Peyer's patch (tissue), 4 donors: ENCODE data around the gene MRPL41.

Source experiments
- POLR2A ChIP-seq, 2 donors: fragments of 450-650 bp; IDR thresholded peaks; one replicate each; pipeline ENCODE4 v1.5.1; 2017; ENCODE audit warnings: antibody characterized with exemption in 2 of 2, mild to moderate bottlenecking in 2 of 2, moderate library complexity in 2 of 2
- TF ChIP-seq, protein P1 (sequence below), 6 experiments: fragments of 450-650 bp in 4 of 6; fragments of 200-600 bp in 2 of 6; sonication (generic) in 1 of 6; IDR thresholded peaks; one replicate each; pipeline ENCODE4 v1.5.1; 2017 to 2019; ENCODE audit warnings: antibody characterized with exemption in 6 of 6, mild to moderate bottlenecking in 3 of 6, moderate library complexity in 1 of 6

DNA sequence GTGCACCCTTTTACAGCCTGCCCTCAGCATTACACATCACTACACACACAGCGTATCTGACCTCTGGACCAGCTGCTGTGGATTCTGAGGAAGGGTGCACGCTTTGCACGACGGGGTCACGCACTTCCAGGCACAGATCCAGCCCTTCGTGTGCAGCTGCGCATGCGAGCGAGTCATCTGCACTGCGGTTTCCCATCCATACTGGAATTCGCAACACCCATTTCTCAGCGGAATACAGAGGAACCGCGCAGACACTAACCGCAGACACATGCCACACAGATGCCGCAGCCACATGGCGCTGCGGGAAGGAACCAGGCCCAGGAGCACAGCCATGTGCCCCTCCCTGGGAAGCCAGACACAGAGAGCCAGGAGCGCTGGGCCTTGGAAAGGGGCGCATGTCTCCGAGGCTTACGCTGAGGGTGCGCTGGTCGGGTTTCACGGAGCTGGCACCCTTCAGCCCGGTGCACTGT is 44.9 kb upstream of the MRPL41 start:
- TF ChIP-seq, protein P1, sequence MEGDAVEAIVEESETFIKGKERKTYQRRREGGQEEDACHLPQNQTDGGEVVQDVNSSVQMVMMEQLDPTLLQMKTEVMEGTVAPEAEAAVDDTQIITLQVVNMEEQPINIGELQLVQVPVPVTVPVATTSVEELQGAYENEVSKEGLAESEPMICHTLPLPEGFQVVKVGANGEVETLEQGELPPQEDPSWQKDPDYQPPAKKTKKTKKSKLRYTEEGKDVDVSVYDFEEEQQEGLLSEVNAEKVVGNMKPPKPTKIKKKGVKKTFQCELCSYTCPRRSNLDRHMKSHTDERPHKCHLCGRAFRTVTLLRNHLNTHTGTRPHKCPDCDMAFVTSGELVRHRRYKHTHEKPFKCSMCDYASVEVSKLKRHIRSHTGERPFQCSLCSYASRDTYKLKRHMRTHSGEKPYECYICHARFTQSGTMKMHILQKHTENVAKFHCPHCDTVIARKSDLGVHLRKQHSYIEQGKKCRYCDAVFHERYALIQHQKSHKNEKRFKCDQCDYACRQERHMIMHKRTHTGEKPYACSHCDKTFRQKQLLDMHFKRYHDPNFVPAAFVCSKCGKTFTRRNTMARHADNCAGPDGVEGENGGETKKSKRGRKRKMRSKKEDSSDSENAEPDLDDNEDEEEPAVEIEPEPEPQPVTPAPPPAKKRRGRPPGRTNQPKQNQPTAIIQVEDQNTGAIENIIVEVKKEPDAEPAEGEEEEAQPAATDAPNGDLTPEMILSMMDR (IDR thresholded peaks at IDR 0.05): no peak
- TF ChIP-seq POLR2A (IDR thresholded peaks at IDR 0.05): no peak
